HG03432 (cell line): ENCODE results near the gene KMT2B.

Source experiments
- ATAC-seq: cut with Tn5 transposase; IDR thresholded peaks from one replicate; pipeline ENCODE4 v1.9.1; 2021; ENCODE audit warnings: mild to moderate bottlenecking, moderate library complexity; ENCODE audit not compliant: unreplicated experiment

Gene KMT2B

GRCh38 chr19:35725216-35725861, 7.5 kb downstream of the KMT2B start:
- no peak for ATAC-seq

- ATAC-seq = no peak
Measured at GRCh38 chr19:35727053-35727955, 9.5 kb downstream of the KMT2B start.

GRCh38 chr19:35727956-35728706, 10.3 kb downstream of the KMT2B start:
- ATAC-seq = no peak

- no peak for ATAC-seq
Measured at GRCh38 chr19:35729021-35729420, 11.2 kb downstream of the KMT2B start.

- ATAC-seq = no peak
Measured at GRCh38 chr19:35729763-35730162, 12.0 kb downstream of the KMT2B start.

- no peak for ATAC-seq
Measured at GRCh38 chr19:35730326-35730725, 12.5 kb downstream of the KMT2B start.

GRCh38 chr19:35731353-35731752, 13.6 kb downstream of the KMT2B start:
- ATAC-seq = no peak

- no peak for ATAC-seq
Measured at GRCh38 chr19:35731779-35732405, 14.1 kb downstream of the KMT2B start.

GRCh38 chr19:35732540-35733179, 14.9 kb downstream of the KMT2B start:
- ATAC-seq = no peak

GRCh38 chr19:35733180-35734125, 15.7 kb downstream of the KMT2B start:
- ATAC-seq = no peak

GRCh38 chr19:35734273-35734672, 16.5 kb downstream of the KMT2B start:
- no peak for ATAC-seq

GRCh38 chr19:35734889-35735288, 17.1 kb downstream of the KMT2B start:
- ATAC-seq = no peak

GRCh38 chr19:35736913-35737886, 19.4 kb downstream of the KMT2B start:
- no peak for ATAC-seq

- no peak for ATAC-seq
Measured at GRCh38 chr19:35738021-35738886, 20.5 kb downstream of the KMT2B start.

- ATAC-seq = no peak
Measured at GRCh38 chr19:35738887-35739229, 21.1 kb downstream of the KMT2B start.

- ATAC-seq = no peak
Measured at GRCh38 chr19:35739275-35740107, 21.7 kb downstream of the KMT2B start.

- ATAC-seq = peak; percentile 11
Measured at GRCh38 chr19:35740108-35740422, 22.3 kb downstream of the KMT2B start.
